GM18951 (cell line): ENCODE results near the gene NMT1.

ENCODE experiments used
- POLR2A ChIP-seq: IDR thresholded peaks from 4 replicates; pipeline ENCODE4 v1.6.1; 2011; ENCODE audit warnings: mild to moderate bottlenecking; ENCODE audit not compliant: insufficient read length, insufficient read depth; ENCODE audit errors: extremely low read depth
- in situ Hi-C: fragments of 300-500 bp; cut with MboI; formaldehyde crosslinking; loops from one replicate; pipeline ENCODE4 v1.12.0; 2022; ENCODE audit warnings: low sequenced_read_pairs, mixed read lengths, inconsistent platforms; ENCODE audit not compliant: unreplicated experiment

The NMT1 gene

GRCh38 chr17:45148183-45149036 lies 87.3 kb downstream of the NMT1 start, which contains the start of gene HEXIM1:
Gene HEXIM1 (plus strand): TSS chr17:45148475. CDS start chr17:45149191, 716 bp downstream.
- in situ Hi-C loops, result no loop called here
- TF ChIP-seq POLR2A, result peak; percentile 100

GRCh38 chr17:45149037-45149668 lies 88.0 kb downstream of the NMT1 start:
- TF ChIP-seq POLR2A, result peak; percentile 17
- in situ Hi-C loops, result no loop called here

- in situ Hi-C loops, result no loop called here
- peak; percentile 45 for TF ChIP-seq POLR2A
These were observed 88.8 kb downstream of the NMT1 start for GRCh38 chr17:45149669-45150664.

DNA sequence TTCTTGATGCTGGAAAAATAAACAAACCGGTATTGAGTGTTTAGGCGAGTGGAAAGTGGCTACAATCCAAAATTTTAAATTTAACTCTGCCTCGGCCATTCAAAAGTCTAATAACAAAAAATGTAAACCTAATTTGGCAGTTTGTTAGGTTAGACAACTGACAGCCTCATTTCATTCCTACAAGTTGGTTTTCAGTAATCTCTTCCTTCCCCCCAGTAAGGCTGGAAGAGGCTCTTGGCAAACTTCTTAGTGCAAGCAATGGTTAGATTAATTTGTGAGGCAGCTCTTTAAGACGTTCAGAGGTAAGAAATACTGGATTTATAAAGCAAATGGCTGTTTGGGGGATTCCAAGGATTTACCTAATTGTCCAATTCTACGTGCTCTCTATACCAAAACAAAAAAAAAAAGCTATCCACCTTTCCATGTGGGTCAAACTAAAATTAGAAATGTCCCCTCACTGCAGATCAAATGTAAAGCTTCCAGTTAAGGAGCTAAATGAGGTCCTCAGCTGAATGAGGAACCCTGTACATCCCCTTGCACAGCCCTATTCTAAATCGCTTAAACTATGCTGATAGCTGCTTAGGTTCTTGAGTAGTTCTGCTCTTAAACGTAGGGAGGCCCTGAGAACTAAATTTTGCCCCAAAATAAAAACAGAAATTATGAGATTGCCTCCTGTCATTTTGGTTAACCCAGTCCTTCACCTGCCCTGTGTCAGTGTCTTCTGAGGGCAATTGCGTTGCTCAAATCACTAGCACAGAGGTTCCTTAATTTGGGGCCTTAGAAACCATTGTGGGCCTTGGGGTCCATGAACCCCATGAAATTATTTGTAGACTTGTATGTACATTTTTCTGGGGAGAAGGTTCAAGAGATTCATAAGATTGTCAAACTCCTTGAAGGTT lies 90.0 kb downstream of the NMT1 start:
- TF ChIP-seq POLR2A, result no peak
- in situ Hi-C loops, result no loop called here

DNA sequence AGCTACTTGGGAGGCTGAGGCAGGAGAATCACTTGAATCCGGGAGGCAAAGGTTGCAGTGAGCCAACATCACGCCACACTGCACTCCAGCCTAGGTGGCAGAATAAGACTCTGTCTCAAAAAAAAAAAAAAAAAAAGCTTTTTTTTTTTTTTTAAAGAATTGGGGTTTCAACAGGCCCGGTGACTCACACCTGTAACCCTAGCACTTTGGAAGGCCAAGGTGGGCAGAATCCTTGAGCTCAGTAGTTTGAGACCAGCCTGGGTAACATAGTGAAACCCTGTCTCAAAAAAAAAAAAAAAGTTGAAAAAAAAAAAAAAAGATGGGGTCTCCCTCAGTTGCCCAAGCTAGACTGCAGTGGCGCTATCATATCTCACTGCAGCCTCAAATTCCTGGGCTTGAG lies 93.9 kb downstream of the NMT1 start:
- in situ Hi-C loops, result no loop called here
- no peak for TF ChIP-seq POLR2A

GRCh38 chr17:45155483-45155882 lies 94.4 kb downstream of the NMT1 start:
- in situ Hi-C loops, result no loop called here
- TF ChIP-seq POLR2A, result no peak

DNA sequence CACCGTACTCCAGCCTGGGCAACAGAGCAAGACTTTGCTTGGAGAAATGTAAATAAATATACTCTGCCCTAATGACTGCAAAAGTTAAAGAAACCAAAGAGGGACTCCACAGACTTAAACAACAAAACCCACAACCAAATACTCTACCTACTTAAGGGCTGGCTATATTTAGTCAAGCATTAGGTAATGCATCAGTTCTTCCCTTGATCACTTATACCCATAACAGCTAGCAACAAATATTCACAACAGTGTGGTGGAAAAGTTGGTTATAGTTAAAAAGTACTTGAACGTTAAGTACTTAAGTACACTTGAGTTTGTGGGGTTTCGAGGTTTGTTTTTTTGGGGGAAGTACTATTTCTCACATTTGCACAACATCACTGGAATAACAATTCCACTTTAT lies 95.1 kb downstream of the NMT1 start:
- in situ Hi-C loops, result no loop called here
- TF ChIP-seq POLR2A, result no peak
